ENCODE results near the gene HYAL3. TPM values are rescaled to one million over a fixed set of nuclear protein-coding genes. Genes with fewer than 3 reads are reported as not detected.

The HYAL3 gene
- total and polyA plus RNA-seq, 2 of the 13 experiments (the other 11 are each of a cell fraction or from before 2014, with no cell fraction given): 5.5 to 10.4 TPM

- TF ChIP-seq GPBP1L1 (CRISPR knock-in tag; IDR thresholded peaks at IDR 0.05): no peak
- TF ChIP-seq ZSCAN21 (CRISPR knock-in tag; IDR thresholded peaks at IDR 0.05; ENCODE audit: borderline replicate concordance): 0 out of 2 replicates have a peak, but pooled peaks have one; percentile 20
- TF ChIP-seq ZNF484 (CRISPR knock-in tag; IDR thresholded peaks at IDR 0.05; ENCODE audit: borderline replicate concordance, low read depth): no peak
- TF ChIP-seq ELF1 (CRISPR knock-in tag; IDR thresholded peaks at IDR 0.05): 0 out of 2 replicates have a peak, but pooled peaks have one; percentile 3
- TF ChIP-seq HNRNPLL (IDR thresholded peaks at IDR 0.05; ENCODE audit: low read depth, low read length, poor library complexity, severe bottlenecking): no peak
- peak; percentile 6; the same call in 1 of the 2 replicates for TF ChIP-seq FOXP4 (CRISPR knock-in tag; IDR thresholded peaks at IDR 0.05)
- no peak for TF ChIP-seq ZKSCAN5 (CRISPR knock-in tag; IDR thresholded peaks at IDR 0.05)
- TF ChIP-seq CBX1 (IDR thresholded peaks at IDR 0.05; ENCODE audit: low read depth): peak; percentile 30
- TF ChIP-seq KAT8 (CRISPR knock-in tag; IDR thresholded peaks at IDR 0.05): 0 out of 2 replicates have a peak, but pooled peaks have one; percentile 49
- no peak for TF ChIP-seq ZNF766 (CRISPR knock-in tag; IDR thresholded peaks at IDR 0.05; ENCODE audit: borderline replicate concordance)
- no peak for TF ChIP-seq DNMT1 (CRISPR knock-in tag; IDR thresholded peaks at IDR 0.05)
- peak; percentile 18; the same call in 1 of the 2 replicates for TF ChIP-seq ZNF274 (CRISPR knock-in tag; IDR thresholded peaks at IDR 0.05)
- peak; percentile 70 for TF ChIP-seq ZBTB21 (CRISPR knock-in tag; IDR thresholded peaks at IDR 0.05)
- no peak for TF ChIP-seq ZNF570 (CRISPR knock-in tag; IDR thresholded peaks at IDR 0.05; ENCODE audit: borderline replicate concordance)
- TF ChIP-seq ZNF260 (CRISPR knock-in tag; IDR thresholded peaks at IDR 0.05; ENCODE audit: borderline replicate concordance, low read depth): no peak
- peak; percentile 43; the same call in 1 of the 2 replicates for TF ChIP-seq HOXA3 (CRISPR knock-in tag; IDR thresholded peaks at IDR 0.05)
- 0 out of 2 replicates have a peak, but pooled peaks have one; percentile 9 for TF ChIP-seq ZFY (CRISPR knock-in tag; IDR thresholded peaks at IDR 0.05)
- TF ChIP-seq FOXA1 (IDR thresholded peaks at IDR 0.05): no peak
- TF ChIP-seq FOXA1 (CRISPR knock-in tag; IDR thresholded peaks at IDR 0.05): no peak
- no peak for TF ChIP-seq FOXM1 (CRISPR knock-in tag; IDR thresholded peaks at IDR 0.05)
- TF ChIP-seq CCAR2 (optimal IDR thresholded peaks at IDR 0.05; ENCODE audit: low read depth, low read length): no peak
- 0 out of 2 replicates have a peak, but pooled peaks have one; percentile 22 for TF ChIP-seq DRAP1 (CRISPR knock-in tag; IDR thresholded peaks at IDR 0.05)
- TF ChIP-seq HOXA5 (CRISPR knock-in tag; IDR thresholded peaks at IDR 0.05): no peak; the same call in 1 of the 2 replicates
- TF ChIP-seq ZNF839 (CRISPR knock-in tag; IDR thresholded peaks at IDR 0.05; ENCODE audit: borderline replicate concordance): 0 out of 2 replicates have a peak, but pooled peaks have one; percentile 40
- 0 out of 2 replicates have a peak, but pooled peaks have one; percentile 39 for TF ChIP-seq SAP130 (CRISPR knock-in tag; IDR thresholded peaks at IDR 0.05; ENCODE audit: low read depth)
Measured at GRCh38 chr3:50264964-50265485, 34.2 kb downstream of the HYAL3 start (continued).
